Heart left ventricle (tissue), 13 donors: ENCODE measurements around the gene DIS3L2.

ENCODE experiments used
- CTCF ChIP-seq, 12 donors: fragments of 200-600 bp; sonication (generic) in 4 of 12; IDR thresholded peaks; one replicate each; pipeline versions ENCODE4 v1.5.0 to v1.8.0; 2018 to 2022; ENCODE audit warnings: antibody characterized with exemption in 12 of 12, mild to moderate bottlenecking in 5 of 12
- POLR2A ChIP-seq, 2 donors: fragments of 450-650 bp; IDR thresholded peaks; one replicate each; pipeline ENCODE4 v1.6.1; 2017; ENCODE audit warnings: antibody characterized with exemption in 2 of 2, mild to moderate bottlenecking in 2 of 2, moderate library complexity in 2 of 2
- donor health status: ischemic (EF 13 %, LVEDD 7.1; RV severe dilation, severe dysfunction).
- donor health status: DM: no; HTN: yes; CAD: no.
- donor health status: DM: no; HTN: no; CAD: no.
- donor health status: ischemic (EF 25% LVEDD 6.9; RV normal size, moderate dysfunction).
- donor health status: ischemic (EF 25% LVEDD 5.7; RV mildly dilated, moderate dysfunction).
- donor health status: ischemic (EF 35%, LVEDD 5.7; RV mildly dilated, moderate dysfunction).
- donor health status: nonischemic (EF 11% LVEDD 7.7; RV severe dilation, severe dysfunction).
- donor health status: DM: yes; HTN: yes; CAD: no.
- donor health status: PGD.
- donor health status: ischemic (EF 29% LVEDD 5.4; RV normal size, mild dysfunction).
- donor health status: nonischemic (EF 23%, LVEDD 6.1; RV moderate dilation, normal function).

GRCh38 chr2:232361646-232362045 is 400.1 kb downstream of the DIS3L2 start:
- TF ChIP-seq CTCF (IDR thresholded peaks at IDR 0.05) (no peak), POLR2A (IDR thresholded peaks at IDR 0.05) (no peak)
